ENCODE results near the gene LDAF1. TPM values are rescaled to one million over a fixed set of nuclear protein-coding genes. Genes with fewer than 3 reads are reported as not detected.
A peak's percentile ranks its signal among the peaks of the same experiment; 100 is the strongest.

The LDAF1 gene
- total RNA-seq, 6 experiments from 2014 or later, result 1.5 to 3.1 (median 2.1) TPM

GRCh38 chr16:21156767-21157467 lies 1.6 kb upstream of the LDAF1 start:
- Histone ChIP-seq H3K4me3 (no peak overlapping the region), H3K9me3 (no peaks in the 10 kb centered on the region), H3K36me3 (no peaks in the 10 kb centered on the region), H3K27me3 (no peaks in the 10 kb centered on the region), H3K27ac (no peak overlapping the region), H3K4me1 (peaks cover 0 to 4% (median 0%) of the 10 kb centered on the region in 4 donors)
- TF ChIP-seq CTCF (IDR thresholded peaks at IDR 0.05), result peak; percentile 60 to 63 (median 60)
- TF ChIP-seq POLR2A (IDR thresholded peaks at IDR 0.05), result no peak
- peak in 1 of 3 donors; percentile 46 for DNase-seq
- 44% methylated on average over 5 of the region's 6 CpGs for WGBS (ENCODE audit: insufficient coverage, low coverage, low lambda C conversion rate, missing lambda C conversion rate)
- intact Hi-C loops (cut with DNase I), result loop anchor here in 1 of 2 donors (10.0 kb wide), 1 partner anchor 398 kb away; no protein-coding TSS in a partner anchor
- ATAC-seq, result peak; percentile 74 to 78 (median 74)

DNA sequence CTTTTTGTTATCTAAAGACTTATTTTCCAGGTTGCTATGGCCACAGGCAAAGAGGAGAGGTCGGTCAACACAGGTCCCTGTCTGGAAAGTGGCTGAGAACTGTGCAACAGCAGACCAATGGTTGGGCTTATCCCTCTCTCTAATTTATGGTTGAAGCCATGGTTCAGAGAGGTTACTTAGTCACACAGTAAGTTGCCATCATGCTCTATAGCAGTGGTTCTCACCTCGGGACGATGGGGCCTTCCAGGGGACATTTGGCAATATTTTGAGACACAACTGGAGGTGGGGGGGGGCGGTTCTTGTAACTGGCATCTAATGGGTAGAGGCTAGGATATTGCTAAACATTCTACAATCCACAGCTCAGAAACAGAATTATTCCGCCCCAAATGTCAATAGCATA lies 842 bp upstream of the LDAF1 start:
- ATAC-seq (no peak), DNase-seq (no peak)
- no peak overlapping the region for H3K27ac ChIP-seq
- WGBS (ENCODE audit: insufficient coverage, low coverage, low lambda C conversion rate, missing lambda C conversion rate), result 56% methylated on average over 5 of the region's 5 CpGs
- H3K27me3 ChIP-seq, result no peaks in the 10 kb centered on the region
- TF ChIP-seq POLR2A (IDR thresholded peaks at IDR 0.05) (no peak), CTCF (IDR thresholded peaks at IDR 0.05) (no peak)
- peaks cover 0 to 4% (median 0%) of the 10 kb centered on the region in 4 donors for H3K4me1 ChIP-seq
- intact Hi-C loops (cut with DNase I), result loop anchor here in 1 of 2 donors (10.0 kb wide), 1 partner anchor 397 kb away; no protein-coding TSS in a partner anchor
- H3K9me3 ChIP-seq, result no peaks in the 10 kb centered on the region
- no peak overlapping the region for H3K4me3 ChIP-seq
- H3K36me3 ChIP-seq, result no peaks in the 10 kb centered on the region

- Histone ChIP-seq H3K9me3 (no peaks in the 10 kb centered on the region), H3K4me1 (peaks cover 0 to 4% (median 0%) of the 10 kb centered on the region in 4 donors), H3K36me3 (no peaks in the 10 kb centered on the region), H3K27me3 (no peaks in the 10 kb centered on the region), H3K4me3 (peak overlapping the region; percentile 55 to 75 (median 65)), H3K27ac (no peak overlapping the region)
- 9% methylated on average over 11 of the region's 27 CpGs for WGBS (ENCODE audit: insufficient coverage, low coverage, low lambda C conversion rate, missing lambda C conversion rate)
- DNase-seq (peak in 2 of 3 donors; percentile 29 to 55), ATAC-seq (peak; percentile 12 to 22 (median 20))
- intact Hi-C loops (cut with DNase I), result loop anchor here in 1 of 2 donors (10.0 kb wide), 1 partner anchor 395 kb away; no protein-coding TSS in a partner anchor
- no peak for TF ChIP-seq CTCF (IDR thresholded peaks at IDR 0.05)
- no peak for TF ChIP-seq POLR2A (IDR thresholded peaks at IDR 0.05)
These were observed 942 bp downstream of the LDAF1 start for GRCh38 chr16:21159281-21159951.

DNA sequence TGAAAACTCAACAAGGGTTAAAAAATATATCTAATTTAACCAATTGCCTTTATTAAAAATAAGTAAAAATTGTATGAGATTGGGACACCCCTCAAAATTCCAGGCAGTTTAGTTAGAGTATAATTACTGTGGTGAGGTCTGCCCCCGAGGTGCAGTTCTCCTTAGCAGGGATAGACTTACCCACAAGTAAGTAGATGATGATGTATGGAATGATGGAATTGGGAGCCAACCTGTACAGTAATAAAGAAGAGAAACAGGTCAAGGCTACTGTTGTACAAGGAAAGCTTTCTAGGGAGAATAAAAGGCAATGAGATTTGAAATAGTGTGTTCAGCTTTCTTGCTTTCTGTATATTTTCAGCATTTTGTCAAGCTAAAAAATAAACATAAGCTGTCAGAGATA lies 1.8 kb downstream of the LDAF1 start:
- H3K4me1 ChIP-seq, result peaks cover 0 to 4% (median 0%) of the 10 kb centered on the region in 4 donors
- no peak overlapping the region for H3K4me3 ChIP-seq
- ATAC-seq (no peak), DNase-seq (no peak)
- 67% methylated on average over 1 of the region's 1 CpG for WGBS (ENCODE audit: insufficient coverage, low coverage, low lambda C conversion rate, missing lambda C conversion rate)
- no peaks in the 10 kb centered on the region for H3K27me3 ChIP-seq
- H3K36me3 ChIP-seq, result no peaks in the 10 kb centered on the region
- no peak overlapping the region for H3K27ac ChIP-seq
- intact Hi-C loops (cut with DNase I), result loop anchor here in 1 of 2 donors (10.0 kb wide), 1 partner anchor 155 kb away; no protein-coding TSS in a partner anchor
- TF ChIP-seq POLR2A (IDR thresholded peaks at IDR 0.05), result no peak
- TF ChIP-seq CTCF (IDR thresholded peaks at IDR 0.05), result no peak
- H3K9me3 ChIP-seq, result no peaks in the 10 kb centered on the region

Data from right lobe of liver (tissue), 6 donors.